K562 (cell line): Measurements from ENCODE around the gene TSPAN16. TPM values are rescaled to one million over a fixed set of nuclear protein-coding genes. Genes with fewer than 3 reads are reported as not detected.

ENCODE experiments used
- ATAC-seq: fragments of 200-7000 bp; cut with Tn5 transposase; 3 replicates; pipeline ENCODE4 v1.9.1; 2020; ENCODE audit warnings: moderate library complexity
- BruUV-seq: library from RNA; stranded (reverse); fragments of 400-500 nt; replicated peaks from 2 replicates; lab custom pipeline; 2021; lab: Mats Ljungman, UMichigan
- CTCF ChIA-PET: fragments of 300-600 bp; formaldehyde crosslinking; extraction: SDS; loops from one replicate; lab custom pipeline; 2021; ENCODE audit warnings: low intra/inter-chr PET ratio; lab: Yijun Ruan, JAX
- POLR2A ChIA-PET: fragments of 300-600, 350-650 bp; sonication (Branson Sonifier 250); formaldehyde crosslinking; extraction: SDS; loops from one replicate; lab custom pipeline; 2021; ENCODE audit warnings: antibody characterized with exemption, inconsistent platforms; lab: Yijun Ruan, JAX
- DNase-seq, 4 experiments: peaks; one replicate each; pipeline versions ENCODE4 v3.0.0 to v3.0.0-alpha.2; 2011 to 2018; ENCODE audit warnings: low spot score in 3 of 4, mixed read lengths in 3 of 4; ENCODE audit errors: extremely low read depth in 1 of 4
- FAIRE-seq: peaks from 2 replicates; lab custom pipeline; 2011; peaks lifted over from hg19 to GRCh38; lab: Jason Lieb, UNC
- H2AFZ ChIP-seq: 2 replicates; pipeline ENCODE4 v1.6.0; 2011; ENCODE audit warnings: low read depth, low read length, control low read depth, inconsistent platforms
- H3K27ac ChIP-seq: fragments of 200-600 bp; 3 replicates; pipeline ENCODE4 v1.8.0; 2011; ENCODE audit warnings: low read depth, mild to moderate bottlenecking, control low read depth, inconsistent platforms, low read length, moderate library complexity, mixed read lengths; ENCODE audit errors: extremely low read depth
- H3K27me3 ChIP-seq, 2 experiments: fragments of 300-600 bp in 1 of 2; 2 replicates in 1 of 2; 3 replicates in 1 of 2; pipeline versions ENCODE4 v1.6.0 to v1.8.0; 2011; ENCODE audit warnings: inconsistent platforms in 2 of 2, low read length in 2 of 2, mild to moderate bottlenecking in 1 of 2, mixed read lengths in 1 of 2, moderate library complexity in 1 of 2; ENCODE audit not compliant: control insufficient read depth in 2 of 2, insufficient read depth in 2 of 2
- H3K36me3 ChIP-seq: fragments of 300-600 bp; 3 replicates; pipeline ENCODE4 v1.8.0; 2011; ENCODE audit warnings: mild to moderate bottlenecking, low read length, inconsistent platforms; ENCODE audit not compliant: control insufficient read depth, insufficient read depth
- H3K4me1 ChIP-seq, 2 experiments: fragments of 200-600 bp in 1 of 2; replicated peaks in 1 of 2; 2 replicates in 1 of 2; 3 replicates in 1 of 2; pipeline versions ENCODE4 v1.5.1 to v1.8.0; 2011; ENCODE audit warnings: inconsistent platforms in 2 of 2, low read length in 2 of 2, mild to moderate bottlenecking in 1 of 2, mixed read lengths in 1 of 2, moderate library complexity in 1 of 2; ENCODE audit not compliant: control insufficient read depth in 2 of 2, insufficient read depth in 2 of 2
- H3K4me2 ChIP-seq: 2 replicates; pipeline ENCODE4 v1.6.1; 2011; ENCODE audit warnings: low read length, control low read depth, inconsistent platforms, mixed read lengths; ENCODE audit not compliant: insufficient read depth
- H3K4me3 ChIP-seq: fragments of 200-600 bp; sonication (generic), shearing (Covaris generic); 2 replicates; pipeline ENCODE4 v1.5.1; 2016; ENCODE audit warnings: control low read depth, inconsistent platforms
- H3K79me2 ChIP-seq: fragments of 200-600 bp; 3 replicates; pipeline ENCODE4 v1.8.0; 2011; ENCODE audit warnings: low read length, inconsistent platforms; ENCODE audit not compliant: control insufficient read depth, insufficient read depth
- H3K9ac ChIP-seq, 2 experiments: 2 replicates each; pipeline versions ENCODE4 v1.6.0 to v1.6.1; 2011; ENCODE audit warnings: low read depth in 2 of 2, low read length in 2 of 2, control low read depth in 1 of 2, inconsistent platforms in 1 of 2, mild to moderate bottlenecking in 1 of 2, mixed read lengths in 1 of 2; ENCODE audit not compliant: insufficient read depth in 1 of 2
- H3K9me1 ChIP-seq: one replicate; pipeline ENCODE4 v1.6.0; 2011; ENCODE audit warnings: inconsistent platforms, mild to moderate bottlenecking, low read length, moderate library complexity; ENCODE audit not compliant: control insufficient read depth, insufficient read depth
- H3K9me3 ChIP-seq: replicated peaks from 2 replicates; pipeline ENCODE4 v1.5.1; 2011; ENCODE audit warnings: low read depth, low read length, inconsistent platforms; ENCODE audit not compliant: control insufficient read depth, insufficient read depth
- H4K20me1 ChIP-seq: replicated peaks from 2 replicates; pipeline ENCODE4 v1.6.1; 2011; ENCODE audit warnings: low read length, inconsistent platforms, mixed read lengths; ENCODE audit not compliant: control insufficient read depth, insufficient read depth
- BHLHE40 ChIP-seq: IDR thresholded peaks from 2 replicates; pipeline ENCODE4 v1.6.1; 2011; ENCODE audit warnings: low read length, improper control_type of control experiment
- ETV1 ChIP-seq: fragments of 450-650 bp; conservative IDR thresholded peaks from 2 replicates; pipeline ENCODE4 v1.6.1; 2016; ENCODE audit warnings: missing genetic modification characterization, control low read depth, low read depth, missing compliant biosample characterization
- GABPA ChIP-seq: fragments of 200-800 bp; sonication (Bioruptor generic); conservative IDR thresholded peaks from 2 replicates; pipeline ENCODE4 v1.6.1; 2016; ENCODE audit warnings: low read depth, missing genetic modification characterization, missing compliant biosample characterization
- GABPB1 ChIP-seq: sonication (generic); formaldehyde crosslinking; IDR thresholded peaks from 2 replicates; pipeline ENCODE4 v1.8.0; 2022; ENCODE audit warnings: mild to moderate bottlenecking, missing genetic modification reagents
- KHSRP ChIP-seq: fragments of 450-650 bp; IDR thresholded peaks from 2 replicates; pipeline ENCODE4 v1.6.1; 2017
- MAX ChIP-seq: sonication (generic); formaldehyde crosslinking; IDR thresholded peaks from 2 replicates; pipeline ENCODE4 v1.9.0; 2022; ENCODE audit warnings: mild to moderate bottlenecking, missing genetic modification reagents
- NFIX ChIP-seq: fragments of 250-450 bp; sonication (Bioruptor Pico); IDR thresholded peaks from 2 replicates; pipeline ENCODE4 v1.4.0; 2020; ENCODE audit warnings: low read depth, mild to moderate bottlenecking, moderate library complexity
- PHB2 ChIP-seq: fragments of 450-650 bp; IDR thresholded peaks from 2 replicates; pipeline ENCODE4 v1.6.1; 2017; ENCODE audit warnings: low read depth
- RBM39 ChIP-seq: fragments of 200-400 bp; formaldehyde crosslinking; optimal IDR thresholded peaks from 2 replicates; pipeline ENCODE3; 2018; ENCODE audit warnings: low read depth, low read length
- SRSF7 ChIP-seq: fragments of 200-400 bp; formaldehyde crosslinking; optimal IDR thresholded peaks from 2 replicates; pipeline ENCODE3; 2017; ENCODE audit warnings: mild to moderate bottlenecking, low read depth, low read length
- USF1 ChIP-seq: sonication (generic); formaldehyde crosslinking; IDR thresholded peaks from 2 replicates; pipeline ENCODE4 v1.9.0; 2022; ENCODE audit warnings: mild to moderate bottlenecking, missing genetic modification reagents
- ZBTB26 ChIP-seq: fragments of 450-650 bp; formaldehyde crosslinking; IDR thresholded peaks from 2 replicates; pipeline ENCODE4 v1.4.0; 2022; ENCODE audit warnings: missing genetic modification characterization
- ZC3H11A ChIP-seq: IDR thresholded peaks from 2 replicates; pipeline ENCODE4 v1.6.1; 2012; ENCODE audit warnings: low read depth, low read length, improper control_type of control experiment
- ZFP30 ChIP-seq: fragments of 250-450 bp; sonication (Bioruptor Pico); IDR thresholded peaks from 2 replicates; pipeline ENCODE4 v1.8.0; 2022; ENCODE audit warnings: moderate library complexity, mild to moderate bottlenecking, inconsistent platforms, borderline replicate concordance
- whole genome bisulfite sequencing: fragments of 100-300 bp; shearing (Covaris generic); methylation state at CpG from one replicate; pipeline ENCODE4 v1.1.6; 2016; ENCODE audit warnings: low coverage, mixed read lengths; ENCODE audit not compliant: insufficient coverage; ENCODE audit errors: missing lambda C conversion rate; 5-methylcytosine and 5-hydroxymethylcytosine counted together
- in situ Hi-C: fragments of 300-500 bp; cut with MboI; formaldehyde crosslinking; loops from 4 replicates; pipeline ENCODE4 v1.15.0; 2018; ENCODE audit warnings: inconsistent platforms, mixed read lengths
- intact Hi-C: fragments of 100-400 bp; cut with micrococcal nuclease; formaldehyde crosslinking; loops from 2 replicates; pipeline ENCODE4 v1.14.2; 2022
- polyA plus RNA-seq, 8 experiments: library from polyadenylated mRNA; depleted of rRNA in 4 of 8; stranded (reverse) in 5 of 8; unstranded in 3 of 8; fragments of >200 nt; fragmentation: Nextera tagmentation in 2 of 8; fragmentation: Illumina TruSeq in 1 of 8; extraction: Ambion mirVana in 2 of 8; extraction: Trizol in 1 of 8; gene quantifications; 2 replicates each; pipeline versions ENCODE4 v1.2.1 to v1.2.3, GENCODE V29; 2011 to 2014; ENCODE audit warnings: inconsistent platforms in 1 of 8, missing spikeins in 1 of 8
- total RNA-seq, 7 experiments: library from RNA; depleted of rRNA in 6 of 7; stranded (reverse); fragments of >200 nt in 6 of 7; fragmentation: Illumina TruSeq in 2 of 7; extraction: Trizol in 2 of 7; gene quantifications; 2 replicates each; pipeline versions ENCODE4 v1.2.1 to v1.2.3, GENCODE V29; 2011 to 2021; ENCODE audit warnings: low replicate concordance in 1 of 7

The TSPAN16 gene
- total and polyA plus RNA-seq, 9 of the 15 experiments (the other 6 are each of a cell fraction or from before 2014, with no cell fraction given), result not detected

- H3K27ac ChIP-seq, result no peak overlapping the region
- ChIA-PET POLR2A (interaction anchor here (0.5 kb wide), 1 partner anchor 110 kb away, joined by 3 read pairs; no protein-coding TSS in a partner anchor), CTCF (no interaction called here)
- H3K79me2 ChIP-seq, result no peaks in the 10 kb centered on the region
- ATAC-seq, result peak; percentile 41
- peak overlapping the region in 1 of 2 experiments; percentile 50; a peak in 2 of 4 replicates for H3K9ac ChIP-seq
- H3K4me2 ChIP-seq, result no peak overlapping the region
- in situ Hi-C loops (no loop called here), intact Hi-C loops (no loop called here)
- no peak overlapping the region for H3K4me3 ChIP-seq
- TF ChIP-seq BHLHE40, result peak; percentile 35; the same call in 1 of the 2 replicates
- TF ChIP-seq PHB2, result no peak
- no peak for TF ChIP-seq ETV1 (tag)
- no peak for TF ChIP-seq NFIX
- 0 out of 2 replicates have a peak, but pooled peaks have one; percentile 25 for TF ChIP-seq GABPB1
- TF ChIP-seq ZC3H11A, result no peak
- TF ChIP-seq MAX, result peak; percentile 30; the same call in 1 of the 2 replicates
- no peak for TF ChIP-seq SRSF7
- TF ChIP-seq GABPA (tag), result 0 out of 2 replicates have a peak, but pooled peaks have one; percentile 19
- TF ChIP-seq KHSRP, result no peak
- TF ChIP-seq ZBTB26, result no peak
- TF ChIP-seq ZFP30 (CRISPR knock-in tag), result no peak
- TF ChIP-seq RBM39, result no peak
- TF ChIP-seq USF1 (CRISPR knock-in tag), result peak; percentile 50
- 0 out of 2 replicates have a peak, but pooled peaks cover 3% of the 10 kb centered on the region for H4K20me1 ChIP-seq
- FAIRE-seq, result no peak
- peak overlapping the region; percentile 12; the same call in 1 of the 2 replicates for H2AFZ ChIP-seq
- no peaks in the 10 kb centered on the region for H3K9me1 ChIP-seq
- H3K27me3 ChIP-seq, result no peaks in the 10 kb centered on the region; a peak in 1 of 5 replicates
- H3K36me3 ChIP-seq, result no peaks in the 10 kb centered on the region
- DNase-seq, result peak in 3 of 4 experiments; percentile 12 to 31 (median 31)
- peaks cover 10 to 26% of the 10 kb centered on the region in 2 experiments; a peak in 3 of 5 replicates for H3K4me1 ChIP-seq
- no peaks in the 10 kb centered on the region for H3K9me3 ChIP-seq
- WGBS, result 61% methylated on average over 19 of the region's 19 CpGs
- no TSS peak for BruUV-seq
These were observed 31.3 kb upstream of the TSPAN16 start for GRCh38 chr19:11264452-11265176.
